GM12891 (cell line): ENCODE measurements around the gene SPACA4.

ENCODE experiments used
- PAX5 ChIP-seq: IDR thresholded peaks from 2 replicates; pipeline ENCODE4 v1.6.1; 2011; ENCODE audit warnings: low read length, moderate library complexity, mild to moderate bottlenecking; ENCODE audit not compliant: insufficient read depth, severe bottlenecking
- POLR2A ChIP-seq: IDR thresholded peaks from 2 replicates; pipeline ENCODE4 v1.6.1; 2011; ENCODE audit warnings: low read depth, low read length, control low read depth
- POLR2AphosphoS5 ChIP-seq: IDR thresholded peaks from 2 replicates; pipeline ENCODE4 v1.6.1; 2011; ENCODE audit warnings: low read depth, low read length, control low read depth
- POU2F2 ChIP-seq: IDR thresholded peaks from 2 replicates; pipeline ENCODE4 v1.6.1; 2011; ENCODE audit warnings: low read depth, mild to moderate bottlenecking, control low read depth, low read length, moderate library complexity
- SPI1 ChIP-seq: IDR thresholded peaks from 2 replicates; pipeline ENCODE4 v1.6.1; 2011; ENCODE audit warnings: low read depth, low read length, control low read depth
- TAF1 ChIP-seq: IDR thresholded peaks from 2 replicates; pipeline ENCODE4 v1.6.1; 2011; ENCODE audit warnings: low read depth, low read length, control low read depth

DNA sequence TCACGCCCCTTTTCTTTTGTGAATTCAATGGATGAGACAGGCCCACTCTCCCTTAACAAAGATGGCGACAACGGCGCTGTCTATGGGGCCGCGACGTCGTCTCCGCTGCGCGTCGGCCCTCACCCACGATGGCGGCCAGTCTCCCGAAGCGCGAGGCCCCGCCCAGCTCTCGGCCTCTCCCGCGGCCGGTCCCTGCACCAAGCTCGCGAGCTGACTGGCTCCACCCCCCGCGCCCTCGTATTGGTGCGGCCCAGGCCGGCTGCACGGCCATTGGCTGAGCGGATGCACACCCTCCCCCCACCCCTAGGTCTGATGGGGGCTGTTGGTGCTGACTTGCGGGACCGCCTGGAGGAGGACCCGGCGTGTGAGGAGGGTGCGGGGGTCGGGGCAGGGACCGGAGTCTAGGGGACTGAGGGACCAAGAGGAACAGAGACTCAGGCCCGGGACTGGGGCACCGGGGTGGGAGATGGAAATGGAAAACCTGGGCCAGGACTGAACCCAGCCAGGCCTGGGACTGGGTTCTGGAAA is 17.6 kb downstream of the SPACA4 start:
- TF ChIP-seq POLR2A: peak; percentile 55; the same call in 1 of the 2 replicates
- TF ChIP-seq TAF1: no peak
- peak; percentile 54; the same call in 1 of the 2 replicates for TF ChIP-seq POLR2AphosphoS5
- TF ChIP-seq PAX5: no peak
- TF ChIP-seq SPI1: no peak
- TF ChIP-seq POU2F2: no peak
